Activated naive CD8-positive, alpha-beta T cell treated with anti-CD3 and anti-CD28 coated beads, Interleukin-2, amount 50 U/mL, for 16 hours (primary cell): ENCODE measurements around the gene FFAR4.

Experiments
- DNase-seq: peaks from one replicate; pipeline ENCODE4 v3.0.0-alpha.2; 2020; ENCODE audit warnings: low read depth, low spot score

The FFAR4 gene

DNA sequence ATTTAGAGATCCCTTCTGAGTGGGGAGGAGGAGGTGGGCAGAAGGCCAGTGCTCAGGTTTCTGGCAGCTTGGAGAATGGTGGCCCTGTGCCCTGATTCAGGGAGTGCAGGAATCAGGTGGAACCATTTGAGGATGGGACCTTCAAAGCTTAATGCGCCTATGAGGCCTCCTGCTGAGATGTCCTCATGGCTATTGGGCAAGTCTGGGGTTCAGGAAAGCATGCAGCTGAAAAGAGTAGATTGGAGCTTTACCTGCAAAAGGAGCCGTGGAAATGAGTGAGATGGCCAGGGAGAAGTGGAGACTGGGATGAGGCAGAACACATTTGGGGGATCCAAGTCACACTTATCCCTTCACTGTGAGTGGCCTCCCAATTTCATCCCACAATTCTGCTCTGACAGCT, 6.1 kb downstream of the FFAR4 start:
- no peak for DNase-seq

- no peak for DNase-seq
These were observed 6.8 kb downstream of the FFAR4 start for GRCh38 chr10:93573051-93573909.

DNA sequence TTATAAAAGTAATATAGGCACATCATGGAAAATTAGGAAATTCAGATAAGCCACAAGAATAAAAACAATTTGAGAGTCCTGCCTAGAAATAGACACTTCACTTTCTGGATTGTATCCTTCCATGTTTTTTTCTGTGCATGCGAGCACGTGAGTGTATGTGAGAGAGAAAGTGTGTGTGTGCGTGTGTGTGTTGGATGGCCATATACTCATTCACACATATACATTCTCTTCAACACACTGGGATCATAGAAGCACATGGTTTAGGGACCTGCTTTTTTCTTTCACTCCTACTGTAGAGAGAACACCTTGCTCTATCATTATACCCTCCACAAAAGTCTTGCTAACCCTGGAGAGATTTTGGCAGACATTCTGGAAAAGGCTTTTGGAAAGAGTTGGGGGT, 7.5 kb downstream of the FFAR4 start:
- DNase-seq, result no peak

GRCh38 chr10:93576888-93577287, 10.4 kb downstream of the FFAR4 start:
- no peak for DNase-seq

- no peak for DNase-seq
These were observed 11.1 kb downstream of the FFAR4 start for GRCh38 chr10:93577565-93577964.

- no peak for DNase-seq
These were observed 12.6 kb downstream of the FFAR4 start for GRCh38 chr10:93579089-93579488.

DNA sequence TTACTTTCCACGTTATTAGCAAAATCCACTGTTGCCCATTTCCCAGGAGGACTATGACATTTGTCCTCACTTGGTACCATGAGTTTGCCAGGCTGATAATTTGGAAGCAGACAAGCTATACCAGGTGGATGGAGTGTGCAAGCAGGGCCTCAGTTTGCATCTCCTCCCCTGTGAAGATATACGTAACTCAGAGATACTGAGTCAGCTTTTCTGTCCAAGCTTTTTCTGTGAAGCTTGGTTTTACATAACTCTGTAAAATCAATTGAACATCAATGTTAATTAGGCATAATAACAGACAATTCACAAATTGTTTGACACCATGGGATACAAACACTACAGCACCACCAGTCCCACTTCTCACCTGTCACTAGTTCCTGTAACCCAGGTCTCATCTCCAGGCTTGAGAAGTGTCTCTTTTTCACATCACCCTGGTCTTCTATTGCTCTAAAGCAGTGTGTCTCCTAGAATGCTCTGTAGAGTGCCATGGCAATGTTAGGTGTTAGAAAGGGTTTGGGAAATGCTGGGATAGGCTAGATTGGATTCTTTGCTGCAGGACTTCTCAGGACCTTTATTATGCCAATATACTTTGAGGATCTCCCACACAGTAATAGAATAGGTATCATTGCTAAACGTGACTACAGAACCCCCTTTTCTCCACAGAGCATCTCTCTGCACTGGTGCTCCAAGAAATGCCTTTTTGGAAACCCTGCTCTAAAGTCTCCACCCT, 13.7 kb downstream of the FFAR4 start:
- DNase-seq, result no peak

- DNase-seq, result no peak
These were observed 14.4 kb downstream of the FFAR4 start for GRCh38 chr10:93580828-93581227.

DNA sequence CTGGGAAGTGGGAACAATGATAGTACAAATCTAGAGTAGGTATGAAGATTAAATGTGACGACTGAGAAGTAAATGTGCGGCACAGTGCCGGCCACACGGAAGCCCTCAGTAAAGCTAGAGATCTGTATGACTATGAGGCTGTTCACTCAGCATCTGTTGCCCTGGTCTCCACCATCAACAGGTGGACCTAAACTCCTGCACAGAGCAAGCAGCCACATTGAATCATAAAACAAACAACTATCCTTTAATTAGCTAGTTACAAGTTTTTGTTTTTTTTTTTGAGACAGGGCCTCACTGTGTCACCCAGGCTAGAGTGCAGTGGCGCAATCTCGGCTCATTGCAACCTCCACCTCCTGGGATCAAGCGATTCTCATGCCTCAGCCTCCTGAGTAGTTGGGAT, 18.0 kb downstream of the FFAR4 start:
- DNase-seq, result no peak

DNA sequence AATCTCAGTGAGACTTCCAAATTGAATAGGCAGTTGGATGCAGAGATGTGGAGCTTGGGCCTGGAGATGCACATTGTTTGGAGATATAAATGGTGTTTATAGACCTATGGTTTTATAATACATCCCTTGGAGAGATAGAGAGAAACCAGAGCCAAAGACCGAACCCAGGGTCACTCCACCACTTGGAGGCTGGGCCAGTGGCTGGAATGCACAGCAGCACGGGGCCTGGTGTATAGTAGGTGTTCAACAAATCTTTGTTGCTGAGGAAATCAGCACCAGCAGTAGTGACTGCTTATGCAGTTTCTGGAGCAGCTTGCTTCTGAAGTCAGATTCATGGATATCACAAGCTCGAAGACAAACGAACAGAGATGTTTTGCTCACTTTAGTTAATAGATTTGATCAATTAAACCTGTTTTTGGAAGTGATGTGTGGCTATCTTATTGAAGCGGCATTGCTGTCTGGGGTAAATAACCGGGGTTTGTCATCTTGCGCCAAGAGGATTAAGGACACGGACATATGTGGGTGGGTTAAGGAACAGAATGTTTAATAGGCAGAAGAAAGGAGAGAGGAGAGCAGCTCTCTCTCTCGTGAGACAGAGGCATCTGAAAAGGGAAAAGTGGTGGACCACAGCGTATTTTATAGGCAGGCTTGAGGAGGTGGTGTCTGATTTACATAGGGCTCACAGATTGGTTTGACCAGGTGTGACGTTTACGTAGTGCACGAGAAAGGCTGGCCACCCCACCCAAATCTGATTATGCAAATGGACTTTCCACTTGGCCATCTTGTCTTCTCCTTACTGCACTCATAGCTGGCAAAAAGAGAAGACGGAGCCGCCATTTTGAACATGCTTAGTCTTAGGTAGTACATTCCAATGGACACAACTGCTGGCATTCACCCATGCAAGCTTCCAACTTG, 23.4 kb downstream of the FFAR4 start:
- DNase-seq, result no peak

DNA sequence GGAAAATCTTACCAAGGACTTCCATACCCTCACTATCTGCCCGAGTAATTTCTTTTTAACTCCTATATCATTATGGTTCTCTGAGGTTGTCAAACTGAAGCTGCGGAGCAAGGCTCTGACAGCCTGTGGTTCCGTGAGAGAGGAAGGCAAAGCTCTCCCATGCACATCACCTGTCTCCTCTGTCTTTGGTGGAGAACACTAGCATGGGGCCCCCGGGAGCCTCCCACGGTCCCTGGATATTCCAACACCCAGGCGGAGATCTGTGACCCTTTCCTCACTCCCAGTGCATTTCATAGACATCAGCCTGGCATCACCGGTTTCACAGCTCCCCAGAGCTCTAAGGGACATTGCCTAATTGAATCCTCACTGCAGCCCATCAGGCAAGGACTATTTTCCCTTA, 24.2 kb downstream of the FFAR4 start:
- no peak for DNase-seq

GRCh38 chr10:93591065-93591808, 24.8 kb downstream of the FFAR4 start:
- no peak for DNase-seq

- DNase-seq, result no peak
These were observed 26.8 kb downstream of the FFAR4 start for GRCh38 chr10:93593254-93593653.

- no peak for DNase-seq
These were observed 27.3 kb downstream of the FFAR4 start for GRCh38 chr10:93593749-93594148.

- DNase-seq, result no peak
These were observed 28.1 kb downstream of the FFAR4 start for GRCh38 chr10:93594518-93594917.

- DNase-seq, result no peak
These were observed 29.1 kb downstream of the FFAR4 start for GRCh38 chr10:93595378-93596161.

GRCh38 chr10:93596539-93596938, 30.1 kb downstream of the FFAR4 start:
- no peak for DNase-seq

- DNase-seq, result no peak
These were observed 30.7 kb downstream of the FFAR4 start for GRCh38 chr10:93597075-93597599.

DNA sequence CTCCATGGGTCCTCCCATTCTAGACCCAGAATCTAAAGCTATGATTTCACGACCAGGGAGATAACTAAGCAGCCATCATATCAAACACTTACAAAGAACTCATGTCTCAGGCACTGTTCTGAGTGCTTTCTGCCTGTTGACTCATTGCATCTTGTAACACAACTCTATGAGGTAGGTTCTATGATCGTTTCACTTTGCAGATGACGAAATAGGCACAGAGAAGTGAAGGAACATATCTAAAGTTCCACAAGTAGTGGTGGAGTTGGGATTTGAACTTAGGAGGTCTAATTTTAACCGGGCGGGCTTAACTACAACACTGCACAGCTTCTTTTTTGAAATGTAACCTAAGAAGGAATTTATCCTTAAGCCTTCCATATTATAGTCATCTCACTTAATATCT, 31.7 kb downstream of the FFAR4 start:
- no peak for DNase-seq

- no peak for DNase-seq
These were observed 32.9 kb downstream of the FFAR4 start for GRCh38 chr10:93599335-93599734.
